K562 (cell line): ENCODE data around the gene PLD6. TPM values are rescaled to one million over a fixed set of nuclear protein-coding genes. Genes with fewer than 3 reads are reported as not detected.

ENCODE experiments used
- HOXB6 ChIP-seq: fragments of 250-450 bp; sonication (Bioruptor Pico); IDR thresholded peaks from 2 replicates; pipeline ENCODE4 v1.5.1; 2022; ENCODE audit warnings: mild to moderate bottlenecking, borderline replicate concordance
- KDM1A ChIP-seq, 2 experiments: fragments of 450-650 bp; IDR thresholded peaks; 2 replicates each; pipeline ENCODE4 v1.6.1; 2016; ENCODE audit warnings: mild to moderate bottlenecking in 2 of 2
- KLF13 ChIP-seq: fragments of 450-650 bp; IDR thresholded peaks from 2 replicates; pipeline ENCODE4 v1.6.1; 2016; ENCODE audit warnings: missing genetic modification characterization, low read depth, mild to moderate bottlenecking, missing compliant biosample characterization, moderate library complexity, borderline replicate concordance
- PCBP2 ChIP-seq: fragments of 200-400 bp; formaldehyde crosslinking; IDR thresholded peaks from 2 replicates; pipeline ENCODE4 v1.6.1; 2018; ENCODE audit warnings: low read length, low read depth, mild to moderate bottlenecking, moderate library complexity; ENCODE audit not compliant: poor library complexity, severe bottlenecking
- POLR2A ChIP-seq: fragments of 450-650 bp; conservative IDR thresholded peaks from 2 replicates; pipeline ENCODE4 v1.6.1; 2016
- POLR2B ChIP-seq: fragments of 450-650 bp; IDR thresholded peaks from 2 replicates; pipeline ENCODE4 v1.6.1; 2018; ENCODE audit warnings: low read depth; ENCODE audit not compliant: partially characterized antibody
- RBM22 ChIP-seq: fragments of 200-400 bp; formaldehyde crosslinking; IDR thresholded peaks from 2 replicates; pipeline ENCODE4 v1.6.1; 2018; ENCODE audit warnings: low read length, low read depth; ENCODE audit not compliant: poor library complexity, severe bottlenecking
- TOE1 ChIP-seq, 2 experiments: fragments of 450-650 bp in 1 of 2; sonication (generic) in 1 of 2; formaldehyde crosslinking in 1 of 2; IDR thresholded peaks; 2 replicates each; pipeline versions ENCODE4 v1.7.1 to v1.8.0; 2016 to 2022; ENCODE audit warnings: borderline replicate concordance in 2 of 2, mild to moderate bottlenecking in 2 of 2, antibody characterized with exemption in 1 of 2, inconsistent platforms in 1 of 2, low read depth in 1 of 2, missing genetic modification reagents in 1 of 2, moderate library complexity in 1 of 2
- ZNF280B ChIP-seq: fragments of 250-450 bp; sonication (Bioruptor Pico); IDR thresholded peaks from 2 replicates; pipeline ENCODE4 v1.5.1; 2021; ENCODE audit warnings: mild to moderate bottlenecking
- ZNF583 ChIP-seq: fragments of 250-450 bp; sonication (Bioruptor Pico); IDR thresholded peaks from 2 replicates; pipeline ENCODE4 v1.4.0; 2020
- polyA plus RNA-seq, 8 experiments: library from polyadenylated mRNA; depleted of rRNA in 4 of 8; stranded (reverse) in 5 of 8; unstranded in 3 of 8; fragments of >200 nt; fragmentation: Nextera tagmentation in 2 of 8; fragmentation: Illumina TruSeq in 1 of 8; extraction: Ambion mirVana in 2 of 8; extraction: Trizol in 1 of 8; gene quantifications; 2 replicates each; pipeline versions ENCODE4 v1.2.1 to v1.2.3, GENCODE V29; 2011 to 2014; ENCODE audit warnings: inconsistent platforms in 1 of 8, missing spikeins in 1 of 8
- total RNA-seq, 7 experiments: library from RNA; depleted of rRNA in 6 of 7; stranded (reverse); fragments of >200 nt in 6 of 7; fragmentation: Illumina TruSeq in 2 of 7; extraction: Trizol in 2 of 7; gene quantifications; 2 replicates each; pipeline versions ENCODE4 v1.2.1 to v1.2.3, GENCODE V29; 2011 to 2021; ENCODE audit warnings: low replicate concordance in 1 of 7
- TF ChIP-seq, protein P1 (sequence below): fragments of 450-650 bp; IDR thresholded peaks from 2 replicates; pipeline ENCODE4 v1.6.1; 2016; ENCODE audit warnings: mild to moderate bottlenecking, moderate library complexity

PLD6 gene
- total and polyA plus RNA-seq, 9 of the 15 experiments (the other 6 are each of a cell fraction or from before 2014, with no cell fraction given), result 3.6 to 15.6 (median 10.0) TPM

- TF ChIP-seq KLF13 (tag) (no peak), KDM1A (IDR thresholded peaks at IDR 0.05) (no peak), ZNF583 (CRISPR knock-in tag) (no peak), RBM22 (no peak), POLR2B (peak; percentile 56), ZNF280B (no peak), TOE1 (IDR thresholded peaks at IDR 0.05; ENCODE audit: borderline replicate concordance) (peak; percentile 99), TOE1 (CRISPR knock-in tag; IDR thresholded peaks at IDR 0.05; ENCODE audit: borderline replicate concordance, low read depth) (no peak), HOXB6 (CRISPR knock-in tag) (no peak), POLR2A (peak; percentile 67), PCBP2 (no peak)
- TF ChIP-seq, protein P1, sequence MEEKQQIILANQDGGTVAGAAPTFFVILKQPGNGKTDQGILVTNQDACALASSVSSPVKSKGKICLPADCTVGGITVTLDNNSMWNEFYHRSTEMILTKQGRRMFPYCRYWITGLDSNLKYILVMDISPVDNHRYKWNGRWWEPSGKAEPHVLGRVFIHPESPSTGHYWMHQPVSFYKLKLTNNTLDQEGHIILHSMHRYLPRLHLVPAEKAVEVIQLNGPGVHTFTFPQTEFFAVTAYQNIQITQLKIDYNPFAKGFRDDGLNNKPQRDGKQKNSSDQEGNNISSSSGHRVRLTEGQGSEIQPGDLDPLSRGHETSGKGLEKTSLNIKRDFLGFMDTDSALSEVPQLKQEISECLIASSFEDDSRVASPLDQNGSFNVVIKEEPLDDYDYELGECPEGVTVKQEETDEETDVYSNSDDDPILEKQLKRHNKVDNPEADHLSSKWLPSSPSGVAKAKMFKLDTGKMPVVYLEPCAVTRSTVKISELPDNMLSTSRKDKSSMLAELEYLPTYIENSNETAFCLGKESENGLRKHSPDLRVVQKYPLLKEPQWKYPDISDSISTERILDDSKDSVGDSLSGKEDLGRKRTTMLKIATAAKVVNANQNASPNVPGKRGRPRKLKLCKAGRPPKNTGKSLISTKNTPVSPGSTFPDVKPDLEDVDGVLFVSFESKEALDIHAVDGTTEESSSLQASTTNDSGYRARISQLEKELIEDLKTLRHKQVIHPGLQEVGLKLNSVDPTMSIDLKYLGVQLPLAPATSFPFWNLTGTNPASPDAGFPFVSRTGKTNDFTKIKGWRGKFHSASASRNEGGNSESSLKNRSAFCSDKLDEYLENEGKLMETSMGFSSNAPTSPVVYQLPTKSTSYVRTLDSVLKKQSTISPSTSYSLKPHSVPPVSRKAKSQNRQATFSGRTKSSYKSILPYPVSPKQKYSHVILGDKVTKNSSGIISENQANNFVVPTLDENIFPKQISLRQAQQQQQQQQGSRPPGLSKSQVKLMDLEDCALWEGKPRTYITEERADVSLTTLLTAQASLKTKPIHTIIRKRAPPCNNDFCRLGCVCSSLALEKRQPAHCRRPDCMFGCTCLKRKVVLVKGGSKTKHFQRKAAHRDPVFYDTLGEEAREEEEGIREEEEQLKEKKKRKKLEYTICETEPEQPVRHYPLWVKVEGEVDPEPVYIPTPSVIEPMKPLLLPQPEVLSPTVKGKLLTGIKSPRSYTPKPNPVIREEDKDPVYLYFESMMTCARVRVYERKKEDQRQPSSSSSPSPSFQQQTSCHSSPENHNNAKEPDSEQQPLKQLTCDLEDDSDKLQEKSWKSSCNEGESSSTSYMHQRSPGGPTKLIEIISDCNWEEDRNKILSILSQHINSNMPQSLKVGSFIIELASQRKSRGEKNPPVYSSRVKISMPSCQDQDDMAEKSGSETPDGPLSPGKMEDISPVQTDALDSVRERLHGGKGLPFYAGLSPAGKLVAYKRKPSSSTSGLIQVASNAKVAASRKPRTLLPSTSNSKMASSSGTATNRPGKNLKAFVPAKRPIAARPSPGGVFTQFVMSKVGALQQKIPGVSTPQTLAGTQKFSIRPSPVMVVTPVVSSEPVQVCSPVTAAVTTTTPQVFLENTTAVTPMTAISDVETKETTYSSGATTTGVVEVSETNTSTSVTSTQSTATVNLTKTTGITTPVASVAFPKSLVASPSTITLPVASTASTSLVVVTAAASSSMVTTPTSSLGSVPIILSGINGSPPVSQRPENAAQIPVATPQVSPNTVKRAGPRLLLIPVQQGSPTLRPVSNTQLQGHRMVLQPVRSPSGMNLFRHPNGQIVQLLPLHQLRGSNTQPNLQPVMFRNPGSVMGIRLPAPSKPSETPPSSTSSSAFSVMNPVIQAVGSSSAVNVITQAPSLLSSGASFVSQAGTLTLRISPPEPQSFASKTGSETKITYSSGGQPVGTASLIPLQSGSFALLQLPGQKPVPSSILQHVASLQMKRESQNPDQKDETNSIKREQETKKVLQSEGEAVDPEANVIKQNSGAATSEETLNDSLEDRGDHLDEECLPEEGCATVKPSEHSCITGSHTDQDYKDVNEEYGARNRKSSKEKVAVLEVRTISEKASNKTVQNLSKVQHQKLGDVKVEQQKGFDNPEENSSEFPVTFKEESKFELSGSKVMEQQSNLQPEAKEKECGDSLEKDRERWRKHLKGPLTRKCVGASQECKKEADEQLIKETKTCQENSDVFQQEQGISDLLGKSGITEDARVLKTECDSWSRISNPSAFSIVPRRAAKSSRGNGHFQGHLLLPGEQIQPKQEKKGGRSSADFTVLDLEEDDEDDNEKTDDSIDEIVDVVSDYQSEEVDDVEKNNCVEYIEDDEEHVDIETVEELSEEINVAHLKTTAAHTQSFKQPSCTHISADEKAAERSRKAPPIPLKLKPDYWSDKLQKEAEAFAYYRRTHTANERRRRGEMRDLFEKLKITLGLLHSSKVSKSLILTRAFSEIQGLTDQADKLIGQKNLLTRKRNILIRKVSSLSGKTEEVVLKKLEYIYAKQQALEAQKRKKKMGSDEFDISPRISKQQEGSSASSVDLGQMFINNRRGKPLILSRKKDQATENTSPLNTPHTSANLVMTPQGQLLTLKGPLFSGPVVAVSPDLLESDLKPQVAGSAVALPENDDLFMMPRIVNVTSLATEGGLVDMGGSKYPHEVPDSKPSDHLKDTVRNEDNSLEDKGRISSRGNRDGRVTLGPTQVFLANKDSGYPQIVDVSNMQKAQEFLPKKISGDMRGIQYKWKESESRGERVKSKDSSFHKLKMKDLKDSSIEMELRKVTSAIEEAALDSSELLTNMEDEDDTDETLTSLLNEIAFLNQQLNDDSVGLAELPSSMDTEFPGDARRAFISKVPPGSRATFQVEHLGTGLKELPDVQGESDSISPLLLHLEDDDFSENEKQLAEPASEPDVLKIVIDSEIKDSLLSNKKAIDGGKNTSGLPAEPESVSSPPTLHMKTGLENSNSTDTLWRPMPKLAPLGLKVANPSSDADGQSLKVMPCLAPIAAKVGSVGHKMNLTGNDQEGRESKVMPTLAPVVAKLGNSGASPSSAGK, result no peak
Measured at GRCh38 chr17:17237026-17237799, 31.1 kb upstream of the PLD6 start, which contains the start of gene FLCN (continued).
